ENCODE data around the gene MAP6.
"Not testable (repeated sequence)": the region's sequence is repeated elsewhere in the genome, so short reads cannot be mapped to it uniquely, and the experiment has no call there.

MAP6 gene

GRCh38 chr11:75668451-75669297, at the start of gene MAP6:
Gene MAP6, minus strand, starts transcription at chr11:75669038. Its CDS starts 669 bp downstream, at chr11:75668369.
- DNase-seq: no peak

- DNase-seq: no peak
Measured at GRCh38 chr11:75717608-75718418, 49.0 kb upstream of the MAP6 start, which contains the start of gene MOGAT2. Gene MOGAT2, plus strand, starts transcription at chr11:75717838. Its CDS starts 51 bp downstream, at chr11:75717889.

GRCh38 chr11:75716659-75717058, 47.8 kb upstream of the MAP6 start:
- no peak for DNase-seq

GRCh38 chr11:75715688-75716087, 46.9 kb upstream of the MAP6 start:
- DNase-seq: no peak

- no peak for DNase-seq
Measured at GRCh38 chr11:75714211-75714610, 45.4 kb upstream of the MAP6 start.

GRCh38 chr11:75706260-75706729, 37.5 kb upstream of the MAP6 start:
- DNase-seq: peak; percentile 34

- DNase-seq: no peak
Measured at GRCh38 chr11:75705541-75705940, 36.7 kb upstream of the MAP6 start.

- no peak for DNase-seq
Measured at GRCh38 chr11:75703695-75704237, 34.9 kb upstream of the MAP6 start.

GRCh38 chr11:75700940-75701339, 32.1 kb upstream of the MAP6 start:
- DNase-seq: no peak

GRCh38 chr11:75697906-75698581, 29.2 kb upstream of the MAP6 start:
- DNase-seq: no peak

- no peak for DNase-seq
Measured at GRCh38 chr11:75691804-75692203, 23.0 kb upstream of the MAP6 start.

GRCh38 chr11:75689863-75690609, 21.2 kb upstream of the MAP6 start:
- no peak for DNase-seq

GRCh38 chr11:75683856-75684255, 15.0 kb upstream of the MAP6 start:
- not testable (repeated sequence) for DNase-seq

- no peak for DNase-seq
Measured at GRCh38 chr11:75679566-75679965, 10.7 kb upstream of the MAP6 start.

- DNase-seq: no peak
Measured at GRCh38 chr11:75678620-75679259, 9.9 kb upstream of the MAP6 start.

- no peak for DNase-seq
Measured at GRCh38 chr11:75677909-75678308, 9.1 kb upstream of the MAP6 start.

- DNase-seq: no peak
Measured at GRCh38 chr11:75677275-75677674, 8.4 kb upstream of the MAP6 start.

- no peak for DNase-seq
Measured at GRCh38 chr11:75673977-75674582, 5.2 kb upstream of the MAP6 start.

- no peak for DNase-seq
Measured at GRCh38 chr11:75667831-75668450, 897 bp downstream of the MAP6 start.

GRCh38 chr11:75667255-75667830, 1.5 kb downstream of the MAP6 start:
- DNase-seq: no peak
